Osteocyte (in vitro differentiated cells): ENCODE data around the gene COL4A6. TPM values are rescaled to one million over a fixed set of nuclear protein-coding genes. Genes with fewer than 3 reads are reported as not detected.

Experiments
- DNase-seq: peaks from one replicate; pipeline ENCODE4 v3.0.0; 2021; ENCODE audit warnings: mixed read lengths; ENCODE audit not compliant: unreplicated experiment; ENCODE audit errors: extremely low spot score
- H3K27ac Mint-ChIP-seq: one replicate; pipeline ENCODE4 v1.8.0; 2021; ENCODE audit warnings: mild to moderate bottlenecking, mixed read lengths; ENCODE audit not compliant: unreplicated experiment
- H3K27me3 Mint-ChIP-seq: one replicate; pipeline ENCODE4 v1.8.0; 2021; ENCODE audit warnings: mixed read lengths; ENCODE audit not compliant: unreplicated experiment
- H3K36me3 Mint-ChIP-seq: one replicate; pipeline ENCODE4 v1.8.0; 2021; ENCODE audit warnings: mixed read lengths; ENCODE audit not compliant: unreplicated experiment
- H3K4me1 Mint-ChIP-seq: one replicate; pipeline ENCODE4 v1.8.0; 2021; ENCODE audit warnings: mixed read lengths; ENCODE audit not compliant: unreplicated experiment
- H3K4me3 Mint-ChIP-seq: one replicate; pipeline ENCODE4 v1.8.0; 2021; ENCODE audit warnings: mild to moderate bottlenecking, moderate library complexity, mixed read lengths; ENCODE audit not compliant: unreplicated experiment
- H3K9me3 Mint-ChIP-seq: one replicate; pipeline ENCODE4 v1.8.0; 2021; ENCODE audit warnings: mixed read lengths; ENCODE audit not compliant: unreplicated experiment
- CTCF ChIP-seq: fragments of 200-600 bp; sonication (generic); IDR thresholded peaks from 2 replicates; pipeline ENCODE4 v1.5.0; 2021; ENCODE audit warnings: antibody characterized with exemption, mild to moderate bottlenecking, moderate library complexity
- total RNA-seq: library from RNA; stranded (reverse); gene quantifications from 2 replicates; pipeline ENCODE4 v1.2.1, GENCODE V29; 2021

The COL4A6 gene
- total RNA-seq, 1 donor from 2014 or later = 36.2 TPM

- Mint-ChIP-seq H3K4me1 (peaks cover 64% of the 10 kb centered on the region), H3K27me3 (no peaks in the 10 kb centered on the region), H3K36me3 (peaks cover 17% of the 10 kb centered on the region), H3K4me3 (peak overlapping the region; percentile 97), H3K9me3 (peaks cover 8% of the 10 kb centered on the region), H3K27ac (peak overlapping the region; percentile 81)
- no peak for DNase-seq
- no peak for TF ChIP-seq CTCF
Measured at GRCh38 chrX:108442901-108443464, 4.8 kb upstream of the COL4A6 start.

GRCh38 chrX:108439961-108440696 is 1.9 kb upstream of the COL4A6 start:
- peaks cover 6% of the 10 kb centered on the region for H3K9me3 Mint-ChIP-seq
- no peak for TF ChIP-seq CTCF
- H3K27me3 Mint-ChIP-seq = no peaks in the 10 kb centered on the region
- peaks cover 7% of the 10 kb centered on the region for H3K36me3 Mint-ChIP-seq
- peaks cover 67% of the 10 kb centered on the region for H3K4me1 Mint-ChIP-seq
- peak overlapping the region; percentile 94 for H3K27ac Mint-ChIP-seq
- DNase-seq = no peak
- H3K4me3 Mint-ChIP-seq = peak overlapping the region; percentile 97

- peak within 1 kb of the TSS; percentile 94 for H3K27ac Mint-ChIP-seq
- TF ChIP-seq CTCF = no peak
- H3K27me3 Mint-ChIP-seq = no peaks in the 10 kb centered on the region
- peaks cover 62% of the 10 kb centered on the region for H3K4me1 Mint-ChIP-seq
- no peaks in the 10 kb centered on the region for H3K9me3 Mint-ChIP-seq
- peaks cover under 1% of the 10 kb centered on the region for H3K36me3 Mint-ChIP-seq
- peak; percentile 89 for DNase-seq
- H3K4me3 Mint-ChIP-seq = peak within 1 kb of the TSS; percentile 97
Measured at GRCh38 chrX:108439426-108439942, 1.3 kb upstream of the COL4A6 start, which contains the start of gene COL4A5. TSS of gene COL4A5 (plus strand) at chrX:108439838. CDS start at chrX:108440126, 288 bp downstream.

- no peak for DNase-seq
- Mint-ChIP-seq H3K4me1 (peaks cover 49% of the 10 kb centered on the region), H3K4me3 (peak overlapping the region; percentile 97), H3K27ac (peak overlapping the region; percentile 53), H3K9me3 (no peaks in the 10 kb centered on the region), H3K36me3 (no peaks in the 10 kb centered on the region), H3K27me3 (no peaks in the 10 kb centered on the region)
- TF ChIP-seq CTCF = no peak
Measured at GRCh38 chrX:108437349-108438109, 693 bp downstream of the COL4A6 start.
